Measurements from ENCODE around the gene ANAPC16. TPM values are rescaled to one million over a fixed set of nuclear protein-coding genes. Genes with fewer than 3 reads are reported as not detected.

ANAPC16 gene
- total RNA-seq, 1 donor from 2014 or later, result 54.4 TPM

- peaks cover 7% of the 10 kb centered on the region for H3K36me3 Mint-ChIP-seq (ENCODE audit: low read depth)
- no peaks in the 10 kb centered on the region for H3K27me3 Mint-ChIP-seq (ENCODE audit: low read depth)
- H3K27ac Mint-ChIP-seq (ENCODE audit: unreplicated experiment), result no peak overlapping the region
- DNase-seq (ENCODE audit: low spot score), result no peak
- no peaks in the 10 kb centered on the region for H3K9me3 Mint-ChIP-seq (ENCODE audit: low read depth)
- TF ChIP-seq CTCF (IDR thresholded peaks at IDR 0.05), result no peak
- peaks cover 26% of the 10 kb centered on the region for H3K4me1 Mint-ChIP-seq (ENCODE audit: low read depth)
- no peak overlapping the region for H3K4me3 Mint-ChIP-seq (ENCODE audit: unreplicated experiment)
Observed at GRCh38 chr10:72238392-72239175, 22.8 kb downstream of the ANAPC16 start.

GRCh38 chr10:72239409-72239808 is 23.6 kb downstream of the ANAPC16 start:
- Mint-ChIP-seq H3K4me3 (ENCODE audit: unreplicated experiment) (no peak overlapping the region), H3K27me3 (ENCODE audit: low read depth) (no peaks in the 10 kb centered on the region), H3K36me3 (ENCODE audit: low read depth) (peaks cover 6% of the 10 kb centered on the region), H3K27ac (ENCODE audit: unreplicated experiment) (no peak overlapping the region), H3K4me1 (ENCODE audit: low read depth) (peaks cover 34% of the 10 kb centered on the region), H3K9me3 (ENCODE audit: low read depth) (no peaks in the 10 kb centered on the region)
- TF ChIP-seq CTCF (IDR thresholded peaks at IDR 0.05), result no peak
- DNase-seq (ENCODE audit: low spot score), result no peak

- peaks cover 3% of the 10 kb centered on the region for H3K36me3 Mint-ChIP-seq (ENCODE audit: low read depth)
- no peaks in the 10 kb centered on the region for H3K27me3 Mint-ChIP-seq (ENCODE audit: low read depth)
- DNase-seq (ENCODE audit: low spot score), result peak; percentile 25
- H3K27ac Mint-ChIP-seq (ENCODE audit: unreplicated experiment), result no peak overlapping the region
- peaks cover 44% of the 10 kb centered on the region for H3K4me1 Mint-ChIP-seq (ENCODE audit: low read depth)
- no peak for TF ChIP-seq CTCF (IDR thresholded peaks at IDR 0.05)
- H3K4me3 Mint-ChIP-seq (ENCODE audit: unreplicated experiment), result no peak overlapping the region
- no peaks in the 10 kb centered on the region for H3K9me3 Mint-ChIP-seq (ENCODE audit: low read depth)
Observed at GRCh38 chr10:72240371-72240770, 24.6 kb downstream of the ANAPC16 start.

GRCh38 chr10:72241691-72242252 is 26.0 kb downstream of the ANAPC16 start:
- DNase-seq (ENCODE audit: low spot score), result peak; percentile 37
- Mint-ChIP-seq H3K27me3 (ENCODE audit: low read depth) (no peaks in the 10 kb centered on the region), H3K27ac (ENCODE audit: unreplicated experiment) (peak overlapping the region; percentile 97), H3K4me3 (ENCODE audit: unreplicated experiment) (no peak overlapping the region), H3K4me1 (ENCODE audit: low read depth) (peaks cover 55% of the 10 kb centered on the region), H3K9me3 (ENCODE audit: low read depth) (no peaks in the 10 kb centered on the region), H3K36me3 (ENCODE audit: low read depth) (no peaks in the 10 kb centered on the region)
- TF ChIP-seq CTCF (IDR thresholded peaks at IDR 0.05), result no peak

- H3K4me3 Mint-ChIP-seq (ENCODE audit: unreplicated experiment), result peak overlapping the region; percentile 48
- peaks cover 62% of the 10 kb centered on the region for H3K4me1 Mint-ChIP-seq (ENCODE audit: low read depth)
- peak overlapping the region; percentile 97 for H3K27ac Mint-ChIP-seq (ENCODE audit: unreplicated experiment)
- peak; percentile 68 for DNase-seq (ENCODE audit: low spot score)
- no peak for TF ChIP-seq CTCF (IDR thresholded peaks at IDR 0.05)
- no peaks in the 10 kb centered on the region for H3K9me3 Mint-ChIP-seq (ENCODE audit: low read depth)
- no peaks in the 10 kb centered on the region for H3K27me3 Mint-ChIP-seq (ENCODE audit: low read depth)
- no peaks in the 10 kb centered on the region for H3K36me3 Mint-ChIP-seq (ENCODE audit: low read depth)
Observed at GRCh38 chr10:72242675-72243074, 26.9 kb downstream of the ANAPC16 start.
